Liver (tissue), 9 donors: ENCODE data around the gene ADAM11. TPM values are rescaled to one million over a fixed set of nuclear protein-coding genes. Genes with fewer than 3 reads are reported as not detected.

Source experiments
- DNase-seq: peaks from one replicate; pipeline ENCODE4 v3.0.0-alpha.2; 2017; ENCODE audit warnings: low spot score
- H3K27ac ChIP-seq, 2 donors: one replicate each; pipeline ENCODE4 v1.7.0; 2013; ENCODE audit warnings: inconsistent platforms in 2 of 2, low read length in 2 of 2, control low read depth in 1 of 2, low read depth in 1 of 2, mild to moderate bottlenecking in 1 of 2
- H3K27me3 ChIP-seq, 4 donors: one replicate each; pipeline versions ENCODE4 v1.6.1 to v1.7.0; 2013; ENCODE audit warnings: low read length in 3 of 4, inconsistent platforms in 1 of 4, mild to moderate bottlenecking in 1 of 4, moderate library complexity in 1 of 4; ENCODE audit not compliant: control insufficient read depth in 4 of 4, insufficient read depth in 4 of 4
- H3K36me3 ChIP-seq, 4 donors: one replicate each; pipeline versions ENCODE4 v1.6.1 to v1.7.0; 2013; ENCODE audit warnings: low read length in 3 of 4, mild to moderate bottlenecking in 3 of 4, low read depth in 1 of 4, moderate library complexity in 1 of 4; ENCODE audit not compliant: control insufficient read depth in 4 of 4, insufficient read depth in 3 of 4
- H3K4me1 ChIP-seq, 4 donors: one replicate each; pipeline versions ENCODE4 v1.6.1 to v1.7.0; 2013; ENCODE audit warnings: low read length in 3 of 4, mild to moderate bottlenecking in 3 of 4, moderate library complexity in 1 of 4; ENCODE audit not compliant: control insufficient read depth in 4 of 4, insufficient read depth in 4 of 4
- H3K4me3 ChIP-seq, 3 donors: one replicate each; pipeline versions ENCODE4 v1.6.1 to v1.7.0; 2013; ENCODE audit warnings: low read length in 3 of 3, control low read depth in 1 of 3, low read depth in 1 of 3, mild to moderate bottlenecking in 1 of 3
- H3K9ac ChIP-seq, 2 donors: one replicate each; pipeline ENCODE4 v1.7.0; 2013; ENCODE audit warnings: low read length in 2 of 2, mild to moderate bottlenecking in 2 of 2, moderate library complexity in 2 of 2, control low read depth in 1 of 2, low read depth in 1 of 2
- H3K9me3 ChIP-seq, 4 donors: one replicate each; pipeline versions ENCODE4 v1.6.1 to v1.7.0; 2013; ENCODE audit warnings: low read length in 3 of 4; ENCODE audit not compliant: control insufficient read depth in 4 of 4
- FOXA1 ChIP-seq: IDR thresholded peaks from 2 replicates; pipeline ENCODE4 v1.6.1; 2016; ENCODE audit warnings: antibody characterized with exemption
- FOXA2 ChIP-seq: IDR thresholded peaks from 2 replicates; pipeline ENCODE4 v1.6.1; 2016; ENCODE audit warnings: antibody characterized with exemption
- GABPA ChIP-seq, 2 donors: IDR thresholded peaks in 1 of 2; conservative IDR thresholded peaks in 1 of 2; 2 replicates each; pipeline ENCODE4 v1.6.1; 2016; ENCODE audit warnings: antibody characterized with exemption in 2 of 2, mild to moderate bottlenecking in 1 of 2, moderate library complexity in 1 of 2
- HNF4A ChIP-seq, 2 donors: conservative IDR thresholded peaks; 2 replicates each; pipeline ENCODE4 v1.6.1; 2016; ENCODE audit warnings: antibody characterized with exemption in 2 of 2, mild to moderate bottlenecking in 2 of 2
- HNF4G ChIP-seq: IDR thresholded peaks from 2 replicates; pipeline ENCODE4 v1.6.1; 2016; ENCODE audit warnings: antibody characterized with exemption
- JUND ChIP-seq, 2 donors: IDR thresholded peaks; 2 replicates each; pipeline ENCODE4 v1.6.1; 2016; ENCODE audit warnings: antibody characterized with exemption in 2 of 2
- NR2F2 ChIP-seq: IDR thresholded peaks from 2 replicates; pipeline ENCODE4 v1.6.1; 2016; ENCODE audit warnings: antibody characterized with exemption
- RAD21 ChIP-seq, 2 donors: IDR thresholded peaks; 2 replicates each; pipeline ENCODE4 v1.6.1; 2016; ENCODE audit warnings: antibody characterized with exemption in 2 of 2, mild to moderate bottlenecking in 2 of 2
- RXRA ChIP-seq, 2 donors: IDR thresholded peaks; 2 replicates each; pipeline ENCODE4 v1.6.1; 2017 to 2018; ENCODE audit warnings: antibody characterized with exemption in 2 of 2, mild to moderate bottlenecking in 1 of 2
- SP1 ChIP-seq: IDR thresholded peaks from 2 replicates; pipeline ENCODE4 v1.6.1; 2018; ENCODE audit warnings: antibody characterized with exemption, mild to moderate bottlenecking
- TAF1 ChIP-seq: conservative IDR thresholded peaks from 2 replicates; pipeline ENCODE4 v1.6.1; 2016; ENCODE audit warnings: antibody characterized with exemption, mild to moderate bottlenecking
- YY1 ChIP-seq: IDR thresholded peaks from 2 replicates; pipeline ENCODE4 v1.6.1; 2016; ENCODE audit warnings: antibody characterized with exemption, mild to moderate bottlenecking
- WGBS: extraction: QIAGEN DNeasy Blood & Tissue Kit; methylation state at CpG from one replicate; pipeline ENCODE4 v1.1.7; 2013; 5-methylcytosine and 5-hydroxymethylcytosine counted together
- polyA plus RNA-seq, 2 donors: library from polyadenylated mRNA; stranded (reverse) in 1 of 2; unstranded in 1 of 2; fragments of 200-250 nt in 1 of 2; fragments of >200 nt in 1 of 2; fragmentation: Nextera tagmentation in 1 of 2; extraction: Ambion mirVana in 1 of 2; gene quantifications; one replicate each; pipeline versions ENCODE4 v1.2.1 to v1.2.3, GENCODE V29; 2013 to 2015
- total RNA-seq, 2 donors: library from RNA; depleted of rRNA; stranded (reverse); fragments of >200 nt; gene quantifications; one replicate each; pipeline ENCODE4 v1.2.3, GENCODE V29; 2014
- TF ChIP-seq, protein P1 (sequence below): IDR thresholded peaks from 2 replicates; pipeline ENCODE4 v1.6.1; 2016; ENCODE audit warnings: antibody characterized with exemption, mild to moderate bottlenecking
- TF ChIP-seq, protein P2 (sequence below): IDR thresholded peaks from 2 replicates; pipeline ENCODE4 v1.6.1; 2016; ENCODE audit warnings: antibody characterized with exemption
- TF ChIP-seq, protein P3 (sequence below): IDR thresholded peaks from 2 replicates; pipeline ENCODE4 v1.6.1; 2016; ENCODE audit warnings: antibody characterized with exemption
- TF ChIP-seq, protein P4 (sequence below): fragments of 150-350 bp; IDR thresholded peaks from 2 replicates; pipeline ENCODE4 v1.5.1; 2017; ENCODE audit warnings: improper control_type of control experiment, low read depth, low read length; ENCODE audit not compliant: missing input control
- donor health status: healthy.
- donor health status: healthy.
- donor health status: healthy.
- donor health status: healthy.
- donor health status: healthy.

ADAM11 gene
- total and polyA plus RNA-seq, 4 donors, result 0.06 to 1.1 (median 0.08) TPM; not detected in 1

DNA sequence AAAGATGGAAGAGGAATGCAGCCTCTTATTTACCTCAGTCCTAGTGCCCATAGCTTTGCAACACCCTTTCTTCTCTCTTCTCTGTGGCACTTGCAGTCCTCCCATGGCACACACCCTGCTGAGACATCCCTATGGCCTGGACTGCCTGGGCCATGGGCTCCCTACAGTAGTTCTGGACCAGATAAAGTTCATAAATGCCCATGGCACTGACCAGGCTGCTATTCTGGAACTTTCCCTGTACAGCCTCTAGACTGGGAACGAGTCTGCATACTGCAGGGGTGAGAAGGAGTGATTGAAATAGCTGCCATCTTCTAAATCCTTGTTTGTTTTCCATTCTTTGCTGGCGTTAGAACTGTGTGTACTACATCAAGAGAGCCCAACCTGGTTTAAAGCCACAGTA is 24.5 kb upstream of the ADAM11 start (continued):
- TF ChIP-seq, protein P1, sequence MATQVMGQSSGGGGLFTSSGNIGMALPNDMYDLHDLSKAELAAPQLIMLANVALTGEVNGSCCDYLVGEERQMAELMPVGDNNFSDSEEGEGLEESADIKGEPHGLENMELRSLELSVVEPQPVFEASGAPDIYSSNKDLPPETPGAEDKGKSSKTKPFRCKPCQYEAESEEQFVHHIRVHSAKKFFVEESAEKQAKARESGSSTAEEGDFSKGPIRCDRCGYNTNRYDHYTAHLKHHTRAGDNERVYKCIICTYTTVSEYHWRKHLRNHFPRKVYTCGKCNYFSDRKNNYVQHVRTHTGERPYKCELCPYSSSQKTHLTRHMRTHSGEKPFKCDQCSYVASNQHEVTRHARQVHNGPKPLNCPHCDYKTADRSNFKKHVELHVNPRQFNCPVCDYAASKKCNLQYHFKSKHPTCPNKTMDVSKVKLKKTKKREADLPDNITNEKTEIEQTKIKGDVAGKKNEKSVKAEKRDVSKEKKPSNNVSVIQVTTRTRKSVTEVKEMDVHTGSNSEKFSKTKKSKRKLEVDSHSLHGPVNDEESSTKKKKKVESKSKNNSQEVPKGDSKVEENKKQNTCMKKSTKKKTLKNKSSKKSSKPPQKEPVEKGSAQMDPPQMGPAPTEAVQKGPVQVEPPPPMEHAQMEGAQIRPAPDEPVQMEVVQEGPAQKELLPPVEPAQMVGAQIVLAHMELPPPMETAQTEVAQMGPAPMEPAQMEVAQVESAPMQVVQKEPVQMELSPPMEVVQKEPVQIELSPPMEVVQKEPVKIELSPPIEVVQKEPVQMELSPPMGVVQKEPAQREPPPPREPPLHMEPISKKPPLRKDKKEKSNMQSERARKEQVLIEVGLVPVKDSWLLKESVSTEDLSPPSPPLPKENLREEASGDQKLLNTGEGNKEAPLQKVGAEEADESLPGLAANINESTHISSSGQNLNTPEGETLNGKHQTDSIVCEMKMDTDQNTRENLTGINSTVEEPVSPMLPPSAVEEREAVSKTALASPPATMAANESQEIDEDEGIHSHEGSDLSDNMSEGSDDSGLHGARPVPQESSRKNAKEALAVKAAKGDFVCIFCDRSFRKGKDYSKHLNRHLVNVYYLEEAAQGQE, result no peak
- TF ChIP-seq RAD21 (IDR thresholded peaks at IDR 0.05) (no peak), JUND (IDR thresholded peaks at IDR 0.05) (no peak), SP1 (no peak), HNF4A (conservative IDR thresholded peaks at IDR 0.05) (no peak), RXRA (IDR thresholded peaks at IDR 0.05) (no peak), NR2F2 (no peak), GABPA (IDR thresholded peaks at IDR 0.05 in 1 of 2, conservative IDR thresholded peaks at IDR 0.05 in 1 of 2) (no peak), HNF4G (no peak)
- TF ChIP-seq, protein P2, sequence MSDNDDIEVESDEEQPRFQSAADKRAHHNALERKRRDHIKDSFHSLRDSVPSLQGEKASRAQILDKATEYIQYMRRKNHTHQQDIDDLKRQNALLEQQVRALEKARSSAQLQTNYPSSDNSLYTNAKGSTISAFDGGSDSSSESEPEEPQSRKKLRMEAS, result no peak

DNA sequence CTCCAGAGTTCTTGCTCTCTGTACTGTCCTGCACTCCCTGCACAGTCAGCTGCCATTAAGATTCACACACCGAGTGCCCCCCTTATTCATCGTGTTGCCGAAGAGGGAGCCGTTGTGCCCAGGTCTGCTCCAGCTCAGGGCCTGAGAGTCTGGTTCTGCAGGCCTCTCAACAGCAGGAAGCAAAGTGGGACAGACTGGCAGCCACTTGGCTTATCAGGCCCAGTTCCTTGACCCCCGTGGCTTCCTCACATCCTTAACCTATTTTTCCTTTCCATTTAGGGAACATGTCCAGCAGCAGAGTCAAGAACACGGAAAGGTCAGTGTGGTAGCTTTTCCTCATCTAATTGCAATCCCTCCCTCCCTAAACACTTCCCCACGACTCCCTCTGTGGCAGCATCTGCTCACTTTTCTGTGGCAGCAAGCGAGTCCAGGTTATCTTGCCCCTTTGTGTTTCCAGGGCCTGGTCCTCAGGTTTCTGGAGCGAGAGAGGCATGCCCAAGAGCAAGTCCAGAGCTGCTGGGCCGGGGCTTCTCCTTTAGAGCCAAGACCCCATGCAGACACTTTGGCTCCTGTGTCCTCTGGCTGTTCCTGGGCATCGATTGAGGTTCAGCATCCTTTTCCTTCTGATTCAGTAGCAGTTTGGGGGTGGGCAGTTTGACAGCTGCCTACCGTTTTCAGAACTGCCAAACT is 22.1 kb upstream of the ADAM11 start:
- H3K27ac ChIP-seq, result no peak overlapping the region
- TF ChIP-seq, protein P3, sequence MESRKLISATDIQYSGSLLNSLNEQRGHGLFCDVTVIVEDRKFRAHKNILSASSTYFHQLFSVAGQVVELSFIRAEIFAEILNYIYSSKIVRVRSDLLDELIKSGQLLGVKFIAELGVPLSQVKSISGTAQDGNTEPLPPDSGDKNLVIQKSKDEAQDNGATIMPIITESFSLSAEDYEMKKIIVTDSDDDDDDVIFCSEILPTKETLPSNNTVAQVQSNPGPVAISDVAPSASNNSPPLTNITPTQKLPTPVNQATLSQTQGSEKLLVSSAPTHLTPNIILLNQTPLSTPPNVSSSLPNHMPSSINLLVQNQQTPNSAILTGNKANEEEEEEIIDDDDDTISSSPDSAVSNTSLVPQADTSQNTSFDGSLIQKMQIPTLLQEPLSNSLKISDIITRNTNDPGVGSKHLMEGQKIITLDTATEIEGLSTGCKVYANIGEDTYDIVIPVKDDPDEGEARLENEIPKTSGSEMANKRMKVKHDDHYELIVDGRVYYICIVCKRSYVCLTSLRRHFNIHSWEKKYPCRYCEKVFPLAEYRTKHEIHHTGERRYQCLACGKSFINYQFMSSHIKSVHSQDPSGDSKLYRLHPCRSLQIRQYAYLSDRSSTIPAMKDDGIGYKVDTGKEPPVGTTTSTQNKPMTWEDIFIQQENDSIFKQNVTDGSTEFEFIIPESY, result no peak
- no peak for TF ChIP-seq YY1
- no peak for TF ChIP-seq JUND (IDR thresholded peaks at IDR 0.05)
- TF ChIP-seq, protein P4, sequence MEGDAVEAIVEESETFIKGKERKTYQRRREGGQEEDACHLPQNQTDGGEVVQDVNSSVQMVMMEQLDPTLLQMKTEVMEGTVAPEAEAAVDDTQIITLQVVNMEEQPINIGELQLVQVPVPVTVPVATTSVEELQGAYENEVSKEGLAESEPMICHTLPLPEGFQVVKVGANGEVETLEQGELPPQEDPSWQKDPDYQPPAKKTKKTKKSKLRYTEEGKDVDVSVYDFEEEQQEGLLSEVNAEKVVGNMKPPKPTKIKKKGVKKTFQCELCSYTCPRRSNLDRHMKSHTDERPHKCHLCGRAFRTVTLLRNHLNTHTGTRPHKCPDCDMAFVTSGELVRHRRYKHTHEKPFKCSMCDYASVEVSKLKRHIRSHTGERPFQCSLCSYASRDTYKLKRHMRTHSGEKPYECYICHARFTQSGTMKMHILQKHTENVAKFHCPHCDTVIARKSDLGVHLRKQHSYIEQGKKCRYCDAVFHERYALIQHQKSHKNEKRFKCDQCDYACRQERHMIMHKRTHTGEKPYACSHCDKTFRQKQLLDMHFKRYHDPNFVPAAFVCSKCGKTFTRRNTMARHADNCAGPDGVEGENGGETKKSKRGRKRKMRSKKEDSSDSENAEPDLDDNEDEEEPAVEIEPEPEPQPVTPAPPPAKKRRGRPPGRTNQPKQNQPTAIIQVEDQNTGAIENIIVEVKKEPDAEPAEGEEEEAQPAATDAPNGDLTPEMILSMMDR, result no peak
- TF ChIP-seq FOXA2, result no peak
- TF ChIP-seq TAF1, result no peak
- TF ChIP-seq FOXA1, result no peak
- TF ChIP-seq RAD21 (IDR thresholded peaks at IDR 0.05), result no peak
- no peak for TF ChIP-seq RXRA (IDR thresholded peaks at IDR 0.05)
- no peak for TF ChIP-seq SP1
- H3K36me3 ChIP-seq, result peaks cover 0 to 1% (median 0%) of the 10 kb centered on the region in 4 donors
- no peak overlapping the region for H3K9ac ChIP-seq
- no peak overlapping the region for H3K4me3 ChIP-seq
- DNase-seq, result no peak
- no peaks in the 10 kb centered on the region for H3K4me1 ChIP-seq
- WGBS, result 86% methylated on average over 12 of the region's 12 CpGs
- H3K9me3 ChIP-seq, result no peaks in the 10 kb centered on the region
- no peaks in the 10 kb centered on the region for H3K27me3 ChIP-seq
